Stimulated activated CD4-positive, alpha-beta T cell treated with anti-CD3 and anti-CD28 coated beads, Interleukin-4, amount 100 ng/mL, for 1 hour (primary cell): ENCODE results near the gene ZFPL1.
"Not testable (repeated sequence)": the region's sequence is repeated elsewhere in the genome, so short reads cannot be mapped to it uniquely, and the experiment has no call there.

Source experiments
- DNase-seq: peaks from one replicate; pipeline ENCODE4 v3.0.0-alpha.2; 2020

ZFPL1 gene

DNA sequence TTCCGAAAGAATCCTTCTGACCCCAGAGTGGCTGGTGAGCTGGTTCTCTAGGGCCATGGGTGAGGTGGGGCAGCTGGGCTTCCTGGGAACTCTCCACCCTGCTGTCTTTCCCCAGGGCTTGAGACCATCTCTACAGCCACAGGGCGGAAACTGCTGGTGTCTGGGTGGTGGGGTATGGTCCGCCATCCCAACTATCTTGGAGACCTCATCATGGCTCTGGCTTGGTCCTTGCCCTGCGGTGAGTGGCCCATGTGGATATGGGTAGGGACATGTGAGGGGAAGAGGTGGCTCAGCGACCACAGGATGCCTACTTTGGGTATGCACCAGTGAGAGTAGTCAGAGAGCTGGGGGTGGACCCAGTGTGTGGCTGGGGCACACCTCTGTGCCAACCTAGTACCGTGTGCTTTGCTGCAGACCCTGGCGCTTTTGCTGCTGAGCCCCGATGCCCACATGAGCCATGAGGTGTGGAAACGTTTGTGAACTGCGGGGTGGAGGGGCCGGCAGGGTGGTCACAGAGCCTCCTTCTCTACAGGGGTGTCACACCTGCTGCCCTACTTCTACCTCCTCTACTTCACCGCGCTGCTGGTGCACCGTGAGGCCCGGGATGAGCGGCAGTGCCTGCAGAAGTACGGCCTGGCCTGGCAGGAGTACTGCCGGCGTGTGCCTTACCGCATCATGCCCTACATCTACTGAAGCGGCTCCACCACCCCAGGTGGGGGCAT lies 31.5 kb downstream of the ZFPL1 start:
- no peak for DNase-seq

DNA sequence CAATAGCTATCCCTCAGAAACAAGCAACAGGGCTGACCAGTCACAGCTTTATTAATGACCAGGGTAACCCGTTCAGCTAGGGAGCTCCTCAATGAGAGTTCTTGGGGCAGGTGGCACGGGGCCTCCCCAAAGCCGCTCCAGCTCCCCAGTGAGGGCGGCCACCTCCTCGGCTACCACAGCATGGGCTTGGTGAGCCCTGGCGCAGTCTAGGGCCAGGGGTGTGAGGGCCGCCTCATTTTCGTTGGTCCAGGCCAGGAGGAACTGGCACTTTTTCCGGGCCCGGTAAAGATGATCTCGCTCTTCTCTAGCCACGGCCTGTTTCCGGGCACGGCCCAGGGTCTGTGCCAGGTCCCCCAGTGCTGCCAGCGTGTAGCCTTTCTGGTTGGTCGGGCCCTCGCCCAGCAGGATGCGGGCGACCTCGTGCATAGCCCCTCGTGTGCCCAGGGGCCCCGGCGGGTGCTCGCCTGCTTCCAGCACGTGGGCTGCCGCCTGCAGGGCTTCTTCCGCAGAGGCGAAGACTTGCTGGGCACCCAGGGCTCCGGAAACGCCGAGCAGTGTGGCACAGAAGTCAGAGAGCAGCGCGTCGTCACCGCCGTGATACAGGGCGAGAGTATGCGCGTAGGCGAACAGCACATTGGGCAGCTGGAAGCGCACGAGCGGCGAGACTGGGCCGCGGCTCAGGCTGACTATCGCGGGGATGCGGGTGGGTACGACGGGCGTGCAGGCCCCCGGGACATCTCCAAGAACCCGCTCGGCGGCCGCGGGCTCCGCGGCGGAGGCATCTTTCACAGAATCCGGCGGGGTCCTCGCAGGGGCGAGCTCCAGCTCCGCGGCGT lies 32.6 kb downstream of the ZFPL1 start:
- DNase-seq: peak; percentile 63

DNA sequence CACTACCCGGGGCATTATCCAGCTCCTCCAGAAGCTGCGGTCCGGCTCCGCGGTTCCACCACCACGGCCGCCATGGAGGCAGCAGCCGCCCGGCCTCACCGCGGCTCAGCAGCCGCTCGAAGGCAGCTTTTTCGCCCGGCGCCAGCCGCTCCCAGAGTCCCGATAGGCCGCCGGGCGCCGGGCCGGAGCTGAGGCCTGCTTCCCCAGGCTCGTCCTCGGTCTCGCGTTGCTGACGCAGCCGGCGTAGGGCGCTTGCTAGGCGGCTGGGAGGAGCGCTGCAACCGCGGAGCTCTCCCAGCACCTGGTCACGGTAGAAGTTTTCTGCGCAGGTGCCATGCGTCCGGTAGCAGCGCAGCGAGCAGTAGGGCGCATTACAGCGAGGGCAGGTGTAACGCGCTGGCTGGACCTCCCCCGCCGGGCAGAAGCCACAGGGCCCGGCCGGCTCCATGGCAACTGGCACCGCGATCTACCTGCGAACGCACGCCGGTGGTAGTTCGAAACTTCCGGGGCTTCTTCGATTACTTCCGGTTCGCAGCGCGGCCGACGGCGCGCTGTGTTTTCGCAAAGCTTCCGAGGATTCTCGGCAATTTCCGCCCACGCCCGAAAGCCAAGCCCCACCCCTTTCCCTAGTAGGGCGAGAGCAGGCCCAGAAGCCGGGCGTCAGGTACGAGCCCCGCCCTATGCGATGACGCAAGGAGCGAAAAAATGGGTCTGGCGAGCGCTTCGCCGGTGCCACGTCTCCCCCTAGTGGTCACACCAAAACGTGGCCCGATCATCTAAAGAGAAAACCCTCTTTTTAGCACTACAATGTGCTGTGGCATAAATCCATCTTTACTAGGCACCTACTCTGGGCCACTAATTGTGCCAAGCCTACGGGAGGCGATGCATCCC lies 33.4 kb downstream of the ZFPL1 start, which contains the start of gene ZNHIT2:
Gene ZNHIT2 (minus strand): TSS at position 496 of the 891 bp plus-strand sequence. CDS start 48 bp downstream, at position 448.
- DNase-seq: peak; percentile 100

DNA sequence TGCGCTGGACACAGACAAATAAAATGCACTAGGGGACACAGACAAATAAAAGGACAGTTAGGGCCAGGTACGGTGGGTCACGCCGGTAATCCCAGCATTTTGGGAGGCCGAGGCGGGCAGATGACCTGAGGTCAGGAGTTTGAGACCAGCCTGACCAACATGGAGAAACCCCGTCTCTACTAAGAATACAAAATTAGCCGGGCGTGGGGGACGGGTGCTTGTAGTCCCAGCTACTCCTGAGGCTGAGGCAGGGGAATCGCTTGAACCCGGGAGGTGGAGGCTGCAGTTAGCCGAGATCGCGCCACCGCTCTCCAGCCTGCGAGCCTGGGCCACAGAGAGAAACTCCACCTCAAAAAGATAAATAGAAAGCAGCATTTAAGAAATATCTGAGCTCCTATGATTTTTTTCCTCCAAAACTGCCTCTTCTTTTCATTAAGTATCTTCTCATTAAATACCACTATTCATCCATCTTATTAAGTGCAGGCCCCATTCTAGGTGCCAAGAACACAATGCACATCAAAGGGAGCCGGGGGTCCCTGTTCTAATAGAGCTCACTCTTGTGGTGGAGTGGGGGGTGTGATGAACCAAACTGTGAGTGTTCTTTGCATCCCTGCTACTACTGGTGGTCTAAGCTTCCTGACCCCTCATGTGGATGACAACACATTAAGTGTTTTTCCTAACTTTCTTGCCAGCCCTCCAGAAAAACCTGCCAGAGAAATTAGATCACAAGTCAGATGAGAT lies 34.2 kb downstream of the ZFPL1 start:
- no peak for DNase-seq

DNA sequence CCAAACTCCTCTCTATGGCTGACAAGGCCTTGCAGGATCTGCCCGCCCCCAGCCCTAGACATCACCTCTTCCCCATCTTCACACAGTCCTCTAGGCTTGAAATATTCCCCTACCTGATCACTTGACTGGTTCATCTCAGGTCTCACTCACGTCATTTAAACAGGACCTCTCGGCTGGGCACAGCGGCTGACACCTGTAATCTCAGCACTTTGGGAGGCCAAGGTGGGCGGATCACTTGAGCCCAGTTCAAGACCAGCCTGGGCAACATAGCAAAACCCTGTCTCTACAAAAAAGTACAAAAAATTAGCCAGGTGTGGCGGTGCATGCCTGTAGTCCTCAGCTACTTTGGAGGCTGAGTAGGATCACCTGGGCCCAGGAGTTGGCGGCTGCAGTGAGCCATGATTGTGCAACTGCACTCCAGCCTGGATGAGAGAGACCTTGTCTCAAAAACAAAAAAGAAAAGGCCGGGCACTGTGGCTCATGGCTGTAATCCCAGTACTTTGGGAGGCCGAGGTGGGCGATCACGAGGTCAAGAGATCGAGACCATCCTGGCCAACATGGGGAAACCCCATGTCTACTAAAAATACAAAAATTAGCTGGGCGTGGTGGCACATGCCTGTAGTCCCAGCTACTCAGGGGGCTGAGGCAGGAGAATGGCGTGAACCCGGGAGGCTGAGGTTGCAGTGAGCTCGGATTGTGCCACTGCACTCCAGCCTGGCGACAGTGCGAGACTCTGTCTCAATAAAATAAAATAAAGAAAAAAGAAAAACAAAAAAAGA lies 35.1 kb downstream of the ZFPL1 start:
- DNase-seq: not testable (repeated sequence)

DNA sequence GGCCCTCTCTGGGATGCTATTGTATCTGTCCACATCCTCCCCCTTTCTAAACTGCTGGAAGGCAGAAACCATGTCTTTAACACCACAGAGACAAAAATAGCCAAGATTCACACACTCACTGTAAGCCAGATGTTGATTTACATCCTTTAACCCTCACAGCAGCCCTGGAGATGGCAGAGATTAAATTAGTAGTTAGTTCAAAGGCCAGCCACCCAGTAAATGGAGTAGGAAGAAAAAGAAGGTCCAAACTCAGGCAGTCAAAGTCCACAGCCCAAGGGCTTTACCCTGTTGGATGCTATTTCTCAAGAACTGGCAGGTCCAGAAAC lies 35.6 kb downstream of the ZFPL1 start:
- no peak for DNase-seq

DNA sequence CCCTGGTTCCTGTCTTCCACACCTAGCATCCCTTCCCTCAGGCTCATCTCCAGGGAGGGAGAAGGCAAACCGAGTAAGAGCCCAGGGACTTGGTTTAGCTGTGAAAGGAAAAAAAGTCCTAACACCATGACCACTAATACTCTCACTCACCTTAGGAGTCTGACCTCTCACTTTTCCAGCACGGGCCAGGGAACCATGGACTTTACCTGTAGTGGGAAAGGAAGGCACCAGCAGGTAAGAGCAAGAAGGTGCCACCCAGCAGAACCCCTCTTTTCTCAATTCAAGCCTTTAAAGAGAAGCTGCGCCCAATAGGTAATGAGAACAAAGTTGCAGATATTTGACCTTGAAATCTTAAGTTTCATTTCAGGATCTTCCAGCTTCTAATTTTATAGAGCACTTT lies 36.8 kb downstream of the ZFPL1 start:
- no peak for DNase-seq

DNA sequence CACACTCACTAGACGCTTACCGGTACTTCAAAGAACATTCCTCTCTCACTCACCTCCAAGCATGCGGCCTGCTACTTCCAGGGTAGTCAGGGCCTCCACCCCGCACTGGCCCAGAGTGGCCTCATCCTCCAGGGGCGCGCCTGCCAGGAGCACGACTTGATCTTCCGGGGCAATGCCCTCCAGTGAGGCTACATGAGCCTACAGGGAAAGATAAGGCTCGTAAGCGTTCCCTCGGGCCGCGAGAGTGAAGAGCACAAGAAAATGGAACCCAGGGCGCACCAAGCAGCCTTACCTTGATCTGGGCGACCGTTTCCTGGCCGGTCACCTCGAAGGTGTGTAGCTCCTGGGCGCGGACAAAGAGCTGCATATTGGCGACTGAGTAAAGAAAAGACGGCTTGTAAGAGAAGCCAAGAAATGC lies 37.4 kb downstream of the ZFPL1 start:
- peak; percentile 37 for DNase-seq

DNA sequence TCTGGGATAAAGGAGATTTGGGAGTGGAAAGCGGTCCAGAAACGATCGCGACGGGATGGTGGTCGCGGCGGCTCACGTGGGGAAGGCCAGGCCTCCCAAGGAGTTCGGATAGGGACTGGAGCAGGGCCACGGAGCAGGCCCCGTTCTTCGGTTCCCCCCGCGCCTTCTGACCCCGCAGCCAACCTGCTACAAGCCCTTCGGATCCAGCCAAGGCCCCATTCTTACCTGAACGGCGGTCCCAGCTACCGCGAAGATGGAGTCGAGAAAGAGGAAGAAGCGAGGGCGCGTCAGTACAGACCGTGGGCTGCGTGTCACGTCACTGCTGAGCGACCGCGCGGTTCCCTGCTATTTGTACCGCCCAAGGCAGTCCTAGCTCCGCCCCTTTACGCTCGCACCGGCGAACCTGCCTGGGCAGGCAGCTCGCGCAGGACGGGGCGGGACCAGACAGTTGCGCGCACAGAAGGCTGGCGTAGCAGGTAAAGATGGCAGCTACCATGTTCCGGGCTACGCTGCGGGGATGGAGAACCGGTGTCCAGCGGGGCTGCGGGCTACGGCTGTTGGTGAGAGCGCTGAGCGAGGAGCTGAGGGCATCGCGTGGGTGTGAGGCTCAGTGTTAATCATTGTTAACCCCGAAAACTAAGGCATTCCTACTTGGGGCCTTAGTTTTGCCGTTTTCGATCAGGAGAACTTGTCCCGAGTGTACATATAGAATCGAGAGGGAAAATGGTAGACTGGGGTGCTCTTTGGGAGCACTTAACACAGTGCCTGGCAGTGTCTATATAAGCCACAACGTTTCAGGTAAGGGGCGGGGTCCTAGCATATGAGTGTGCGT lies 38.1 kb downstream of the ZFPL1 start, which contains the start of the genes FAU and MRPL49:
Gene FAU (minus strand): TSS at position 270 of the 832 bp plus-strand sequence. CDS start 321 bp downstream, outside the sequence.
Gene MRPL49 (plus strand): TSS at position 457 of the 832 bp plus-strand sequence. CDS start 26 bp downstream, at position 483.
- DNase-seq: peak; percentile 99

DNA sequence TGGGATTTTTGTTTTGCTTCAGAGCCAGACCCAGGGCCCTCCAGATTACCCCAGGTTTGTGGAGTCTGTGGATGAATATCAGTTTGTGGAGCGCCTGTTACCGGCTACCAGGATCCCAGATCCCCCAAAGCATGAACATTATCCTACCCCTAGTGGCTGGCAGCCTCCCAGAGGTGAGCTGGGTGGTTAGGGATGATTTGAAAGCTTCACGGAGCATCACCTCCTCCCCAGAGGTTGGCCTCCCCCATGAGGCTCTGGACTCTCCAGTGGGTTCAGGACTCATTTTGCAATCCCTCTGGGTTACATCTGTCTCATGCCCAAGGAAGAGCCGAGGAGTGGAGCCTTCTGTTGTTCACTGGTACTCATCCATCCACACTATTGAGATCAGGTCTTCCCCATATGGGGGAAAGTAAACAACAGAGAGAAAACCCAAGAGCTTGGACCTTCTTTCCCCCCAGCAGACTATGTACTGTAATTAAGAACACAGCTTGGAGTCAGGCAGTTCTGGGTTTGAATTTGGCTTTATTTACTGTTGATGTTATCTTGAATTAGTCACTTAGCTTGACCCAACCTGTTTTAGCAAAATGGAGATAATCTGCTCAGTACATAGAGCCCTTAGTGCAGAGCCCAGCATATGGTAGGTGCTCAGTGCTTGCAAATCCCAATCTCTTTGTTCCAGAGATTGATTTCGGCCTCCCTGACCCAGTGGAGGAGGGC lies 40.6 kb downstream of the ZFPL1 start:
- no peak for DNase-seq

DNA sequence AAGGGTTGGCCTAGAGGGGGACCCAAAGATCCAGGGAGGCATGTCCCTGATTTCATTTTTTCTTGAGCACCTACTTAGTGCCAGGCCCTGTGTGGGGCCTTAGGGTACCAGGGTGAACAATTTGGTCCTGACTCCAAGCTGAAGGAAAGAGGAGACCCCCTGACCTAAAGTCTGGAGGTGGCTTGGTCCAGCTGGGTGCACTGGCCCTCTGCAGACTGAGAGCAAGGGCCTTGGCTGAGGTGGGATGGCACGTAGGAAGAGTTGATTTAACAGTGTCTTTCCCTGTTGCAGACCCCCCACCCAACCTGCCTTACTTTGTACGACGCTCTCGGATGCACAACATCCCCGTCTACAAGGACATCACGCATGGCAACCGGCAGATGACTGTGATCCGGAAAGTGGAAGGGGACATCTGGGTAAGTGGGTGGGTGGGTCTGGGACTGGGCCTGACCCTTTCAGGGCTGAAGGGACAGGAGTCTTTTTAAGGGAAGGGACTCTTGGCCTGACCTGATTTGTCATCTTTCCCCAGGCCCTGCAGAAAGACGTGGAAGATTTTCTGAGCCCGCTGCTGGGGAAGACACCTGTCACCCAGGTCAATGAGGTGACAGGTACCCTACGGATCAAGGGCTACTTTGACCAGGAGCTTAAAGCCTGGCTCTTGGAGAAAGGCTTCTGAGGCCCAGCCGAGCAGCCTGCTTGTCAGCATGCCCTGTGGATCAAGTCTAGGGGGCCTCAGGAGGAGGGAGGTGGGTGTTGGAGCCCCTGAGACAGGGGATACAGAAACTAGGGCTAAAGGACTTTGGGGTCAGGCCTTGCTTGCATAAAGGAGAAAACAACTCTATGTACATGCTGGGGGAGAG lies 41.4 kb downstream of the ZFPL1 start:
- no peak for DNase-seq

DNA sequence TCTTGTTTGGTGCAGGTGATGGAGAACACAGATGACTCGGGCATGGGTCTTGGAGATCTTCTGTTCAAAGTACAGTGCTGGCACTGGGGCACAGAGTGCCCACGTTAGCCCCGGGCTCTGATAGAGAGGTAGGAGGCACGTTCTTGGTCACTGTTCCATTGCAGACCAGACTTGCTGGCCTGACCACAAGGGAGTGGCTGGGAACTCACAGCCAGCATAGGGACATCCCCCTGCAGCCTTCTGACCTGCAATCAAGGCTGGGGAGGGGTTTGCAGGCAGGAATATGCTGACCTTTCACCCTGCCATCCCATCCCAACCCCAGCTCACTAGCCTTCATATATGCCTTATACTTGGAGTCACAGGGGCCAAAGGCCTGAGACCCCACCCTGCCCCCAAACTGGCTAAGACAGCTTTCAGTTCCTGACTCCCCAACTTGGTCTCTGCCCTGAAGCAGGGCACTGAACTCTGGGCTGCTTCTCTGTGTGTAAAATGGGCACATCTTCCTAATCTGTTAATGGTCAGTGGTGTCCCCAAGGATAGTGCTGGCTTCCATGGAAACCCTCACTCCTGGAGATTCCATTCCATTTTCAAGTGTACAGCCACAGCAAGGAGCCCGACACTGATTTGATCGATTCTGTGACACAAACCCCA lies 42.7 kb downstream of the ZFPL1 start:
- DNase-seq: no peak

DNA sequence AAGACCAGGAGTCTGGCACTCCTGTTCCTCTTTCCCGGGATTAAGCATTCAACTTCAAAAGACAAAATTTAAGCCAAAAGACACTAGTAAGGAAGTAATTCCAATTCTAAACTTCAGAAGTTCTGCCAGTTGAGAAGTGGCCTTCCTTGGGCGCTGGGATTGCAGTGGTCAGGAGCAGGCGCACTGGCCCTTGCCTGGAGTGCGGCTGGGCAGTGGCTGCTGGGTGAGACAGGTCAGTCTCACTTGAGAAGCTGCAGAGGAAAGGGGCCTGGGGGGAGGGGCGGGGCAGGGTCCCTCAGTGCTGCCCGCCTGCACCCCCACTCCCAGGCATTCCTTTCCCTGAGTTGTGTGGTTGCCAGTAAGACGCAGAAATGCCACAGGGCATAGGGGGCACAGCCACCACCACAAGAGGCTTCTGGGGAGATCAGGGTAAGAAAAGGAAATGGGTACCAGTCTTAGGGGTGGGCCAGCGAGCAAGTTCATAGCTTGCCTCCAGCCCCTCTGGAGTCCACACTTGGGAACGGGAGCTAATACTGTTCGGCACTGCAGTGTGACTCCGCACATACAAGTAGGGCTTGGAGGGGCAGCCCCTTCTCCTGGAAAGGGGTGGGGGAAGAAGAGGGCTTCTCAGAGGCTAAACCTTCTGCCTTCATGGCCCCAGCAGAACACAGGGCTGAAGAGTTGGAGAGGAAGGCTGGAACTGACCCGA lies 43.6 kb downstream of the ZFPL1 start:
- DNase-seq: no peak

DNA sequence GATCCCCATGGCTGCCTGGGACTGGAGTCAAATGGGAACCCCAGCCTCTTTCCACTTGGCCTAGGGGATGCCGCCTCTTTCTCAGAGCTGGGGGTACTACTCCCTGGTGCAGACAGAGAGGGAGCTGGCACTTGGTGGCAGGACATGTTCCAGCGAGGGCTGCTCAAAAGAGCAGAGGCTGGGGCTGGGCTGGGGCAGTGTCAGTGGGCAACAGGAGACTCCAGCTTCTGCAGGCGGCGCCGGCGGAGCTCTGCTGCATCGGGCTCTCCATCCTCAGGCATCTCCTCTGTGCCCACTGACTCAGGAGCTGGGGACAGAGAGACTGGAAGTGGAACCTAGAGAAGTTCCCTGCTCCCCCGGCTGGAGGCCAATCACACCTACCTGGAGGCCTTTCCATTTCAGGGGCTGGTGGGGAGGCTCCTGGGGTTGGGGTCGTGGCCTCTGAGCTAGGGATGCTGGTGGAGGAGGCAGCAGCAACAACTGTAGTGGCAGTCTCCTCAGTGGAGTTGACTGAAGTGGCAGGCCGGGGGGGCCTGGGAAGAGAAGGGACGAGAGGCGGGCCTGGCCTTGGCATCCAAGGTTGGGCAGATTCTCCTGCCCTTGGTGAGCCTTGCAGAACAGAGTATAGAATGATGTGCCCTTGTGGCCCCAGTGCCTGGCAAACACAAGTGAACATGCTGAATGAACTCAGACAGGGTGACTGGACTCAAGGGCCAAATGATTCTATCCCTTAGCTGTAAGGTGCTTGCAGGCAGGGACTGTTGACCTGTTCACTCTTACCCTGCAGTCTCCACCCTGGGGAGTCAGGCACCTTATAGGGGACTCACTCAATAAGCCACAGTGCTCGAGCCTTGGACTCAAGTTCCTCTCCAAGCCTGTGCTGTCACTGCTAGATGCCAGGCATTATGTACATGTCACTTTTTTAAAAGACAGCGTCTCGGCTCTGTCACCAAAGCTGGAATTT lies 44.4 kb downstream of the ZFPL1 start:
- DNase-seq: no peak

DNA sequence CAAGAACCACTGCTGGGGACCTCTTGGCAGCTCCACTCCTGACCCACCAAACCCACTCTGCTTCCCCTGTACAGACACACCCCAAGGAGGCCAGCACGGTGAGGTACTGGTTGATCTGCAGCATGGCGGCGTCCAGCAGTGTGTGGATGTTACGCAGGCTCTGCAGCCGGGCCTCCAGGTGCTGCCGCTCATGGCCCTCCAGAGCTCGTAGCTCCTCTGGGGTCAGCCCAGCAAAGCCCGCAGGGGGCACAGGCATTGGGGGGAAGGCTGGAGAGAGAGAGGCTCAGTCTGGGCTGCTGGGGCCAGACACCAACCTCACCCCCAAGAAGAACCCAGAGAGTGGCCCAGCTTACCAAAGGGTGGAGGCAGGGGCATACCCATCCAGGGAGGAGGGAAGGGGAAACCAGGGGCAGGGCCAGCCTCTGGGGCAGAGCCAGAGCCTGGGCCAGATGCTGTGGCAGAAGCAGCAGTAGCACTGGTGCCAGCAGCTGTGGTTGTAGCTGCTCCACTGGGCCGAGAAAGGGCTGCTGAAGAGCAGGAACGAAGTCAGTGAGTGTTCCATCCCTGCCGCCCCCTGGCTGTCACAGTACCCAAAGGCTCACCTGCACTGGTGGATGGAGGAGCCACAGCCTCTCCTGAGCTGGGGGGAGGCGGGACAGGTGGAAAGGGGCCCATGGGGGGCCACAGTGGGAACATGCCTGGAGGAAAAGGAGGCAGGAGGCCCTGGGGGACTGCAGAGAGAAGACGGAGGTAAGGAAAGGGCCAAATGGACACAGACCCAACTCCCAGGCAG lies 45.8 kb downstream of the ZFPL1 start:
- no peak for DNase-seq
